ENCODE data around the gene THSD4.
A peak's percentile ranks its signal among the peaks of the same experiment; 100 is the strongest.
"Not testable (repeated sequence)": the region's sequence is repeated elsewhere in the genome, so short reads cannot be mapped to it uniquely, and the experiment has no call there.

THSD4 gene

DNA sequence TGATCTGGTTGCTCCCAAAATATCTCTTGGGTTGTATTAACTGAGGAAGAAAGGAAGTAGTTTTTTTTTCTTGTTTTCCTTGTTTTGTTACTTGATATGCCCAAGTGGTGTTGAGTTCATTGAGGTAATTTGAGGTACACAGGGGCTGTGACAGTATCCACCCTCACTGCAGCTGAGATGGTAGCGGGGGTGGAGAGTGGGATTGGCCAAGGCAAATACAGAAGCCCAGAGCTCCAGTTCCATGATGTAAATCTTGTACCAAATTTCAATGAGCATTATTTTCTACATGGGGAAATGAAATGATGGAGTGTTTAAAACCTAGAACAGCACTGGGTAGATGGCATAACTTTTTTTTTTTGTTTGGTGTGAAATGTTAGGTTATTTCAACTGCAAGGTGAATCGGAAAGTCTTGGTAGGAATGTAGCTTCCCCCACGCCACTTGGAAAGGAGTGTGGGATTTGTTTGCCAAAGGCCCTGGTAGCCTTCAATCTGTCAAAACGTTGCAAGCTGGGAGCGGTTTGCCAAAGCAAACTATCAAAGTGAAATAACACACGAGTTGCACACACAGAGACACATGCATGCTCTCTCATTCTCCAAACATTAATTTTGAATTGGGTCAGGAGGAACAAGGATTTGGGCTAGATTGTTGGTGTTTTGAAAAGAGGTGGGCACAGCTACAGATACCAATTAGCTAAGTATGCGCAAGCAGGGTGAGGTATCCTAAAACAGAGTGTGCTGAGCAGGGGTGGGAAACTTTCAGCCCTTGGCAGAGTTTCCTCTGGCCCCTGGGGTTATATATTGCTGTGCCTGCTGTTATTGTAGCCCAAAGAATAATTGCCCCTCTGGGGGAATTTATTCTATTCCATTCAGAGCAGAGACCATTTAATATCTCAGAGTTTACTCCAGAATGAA, 34.6 kb downstream of the THSD4 start:
- no peak for DNase-seq (ENCODE audit: low spot score)

DNA sequence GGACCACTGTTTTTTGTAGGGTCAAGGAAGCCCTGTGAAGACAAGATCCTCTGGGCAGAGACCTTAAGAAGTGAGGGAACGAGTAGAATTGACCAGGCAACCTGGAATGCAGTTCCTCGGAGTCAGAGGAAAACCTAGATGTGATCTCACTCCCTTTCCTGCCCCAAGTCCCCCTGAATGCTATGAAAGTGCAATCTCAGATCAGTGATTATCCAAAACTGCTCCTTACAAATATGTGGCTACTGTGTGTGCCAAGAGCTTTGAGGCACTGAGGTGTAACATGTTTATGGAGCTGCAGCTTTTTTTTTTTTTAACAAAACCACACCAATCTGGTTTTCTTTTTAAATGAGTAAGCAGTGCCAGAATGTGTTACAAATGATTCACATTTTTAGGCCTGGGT, 35.8 kb downstream of the THSD4 start:
- DNase-seq (ENCODE audit: low spot score): peak; percentile 99

DNA sequence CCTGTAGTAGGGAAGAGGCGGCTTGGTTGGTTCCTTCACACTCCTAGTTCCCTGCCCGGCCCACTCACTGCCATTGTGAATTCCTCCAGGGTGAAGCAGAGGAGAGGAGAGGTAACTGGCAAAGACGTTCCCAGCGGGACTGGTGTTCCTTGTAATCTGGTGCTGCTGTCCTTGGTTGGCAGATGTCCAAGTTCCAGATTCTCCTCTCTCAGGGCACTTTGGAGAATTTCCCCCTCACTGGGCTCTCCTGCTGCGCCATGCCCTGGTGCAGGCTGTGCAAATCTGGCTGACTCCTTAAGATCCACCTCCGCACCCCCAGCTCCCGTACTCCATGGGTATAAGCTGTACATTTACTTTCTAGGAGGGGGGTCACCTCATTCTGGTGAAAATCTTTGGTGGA, 37.3 kb downstream of the THSD4 start:
- DNase-seq (ENCODE audit: low spot score): peak; percentile 65

DNA sequence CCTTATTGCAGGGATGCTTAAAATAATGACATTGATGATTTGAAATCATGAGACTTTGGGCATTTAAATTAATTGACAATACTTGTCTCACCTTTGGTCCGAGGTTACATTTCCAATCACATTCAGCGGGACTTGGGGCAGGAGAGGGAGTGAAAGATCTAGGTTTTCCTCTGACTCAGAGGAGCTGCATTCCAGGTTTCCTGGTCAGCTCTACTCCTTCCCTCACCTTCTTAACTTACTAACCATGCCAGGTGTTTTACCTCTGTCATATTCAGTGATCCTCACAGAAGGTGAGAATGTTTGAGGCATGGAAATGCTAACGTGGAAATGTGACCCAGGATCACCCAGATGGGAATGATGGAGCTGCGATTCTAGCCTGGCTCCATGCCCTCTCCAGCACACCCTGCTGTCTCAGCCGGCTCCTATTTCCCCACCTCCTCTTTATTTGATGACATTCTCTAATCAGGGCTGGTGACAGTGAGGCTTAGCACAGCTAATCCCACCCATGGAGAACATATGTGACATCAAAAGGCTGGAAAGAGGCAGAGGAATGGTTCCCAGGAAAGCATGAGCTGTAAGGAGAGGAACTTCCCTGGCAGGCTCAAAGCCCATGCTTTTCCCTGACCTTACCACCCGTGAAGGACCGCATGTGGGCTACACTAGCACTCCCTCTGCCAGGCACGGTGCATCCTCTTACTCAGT, 38.7 kb downstream of the THSD4 start:
- peak; percentile 83 for DNase-seq (ENCODE audit: low spot score)

DNA sequence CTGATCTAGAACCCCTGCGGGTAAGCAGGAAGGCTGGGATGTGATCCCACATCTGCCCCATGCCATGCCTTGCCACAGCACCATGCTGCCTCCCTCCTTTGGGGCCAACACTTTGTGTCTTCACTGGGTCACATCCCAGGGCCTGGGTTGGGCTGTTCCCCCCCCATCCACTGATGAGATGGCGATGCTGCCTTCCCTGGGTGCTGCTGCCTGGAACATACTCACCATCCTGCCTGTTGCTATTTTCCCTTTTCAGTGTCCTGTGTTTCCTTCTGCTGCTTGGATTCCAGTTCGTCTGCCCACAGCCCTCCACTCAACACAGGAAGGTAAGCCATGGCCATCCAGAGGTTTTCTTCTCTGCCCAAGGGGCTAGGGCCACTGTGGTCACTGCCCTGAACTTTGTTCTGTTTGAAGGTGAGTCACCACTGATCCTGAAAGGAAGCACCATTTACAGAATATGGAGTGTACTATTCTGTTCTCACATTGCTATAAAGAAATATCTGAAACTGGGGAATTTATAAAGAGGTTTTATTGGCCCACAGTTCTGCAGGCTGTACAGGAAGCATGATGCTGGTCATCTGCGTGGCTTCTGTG, 39.4 kb downstream of the THSD4 start:
- no peak for DNase-seq (ENCODE audit: low spot score)

DNA sequence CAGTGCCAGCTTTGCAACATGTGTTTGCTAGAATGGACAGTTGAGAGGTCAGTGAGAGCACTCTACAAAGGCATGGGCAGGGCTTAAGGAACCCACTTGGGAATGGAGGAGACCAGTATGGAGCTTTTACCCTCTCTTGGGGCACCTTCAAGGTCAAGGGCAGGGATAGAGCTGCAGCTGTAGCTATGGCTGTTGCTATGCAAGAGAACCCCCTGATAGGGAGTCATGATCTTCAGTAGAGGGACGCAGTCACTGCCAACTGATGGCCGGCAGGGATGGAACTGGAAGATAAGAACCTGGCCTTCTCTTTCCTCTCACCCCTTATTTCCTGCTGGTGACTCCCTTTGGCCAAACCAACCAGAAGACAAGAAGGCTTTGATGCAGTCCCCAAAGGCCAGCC, 40.3 kb downstream of the THSD4 start:
- no peak for DNase-seq (ENCODE audit: low spot score)

DNA sequence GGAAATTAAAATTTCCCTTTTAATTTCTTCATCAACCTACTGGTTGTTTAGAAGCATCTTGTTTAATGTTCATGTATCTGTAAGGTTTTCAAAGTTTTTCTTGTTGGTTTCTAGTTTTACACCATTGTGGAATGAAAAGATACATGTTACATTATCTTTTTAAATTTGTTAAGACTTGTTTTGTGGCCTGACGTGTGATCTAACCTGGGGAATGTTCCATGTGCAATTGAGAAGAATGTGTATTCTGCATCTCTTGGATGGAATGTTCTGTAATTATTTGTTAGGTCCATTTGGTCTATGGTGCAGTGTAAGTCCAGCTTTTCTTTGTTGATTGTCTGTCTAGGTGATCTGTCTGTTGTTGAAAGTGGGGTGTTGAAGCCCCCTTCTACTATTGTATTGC, 45.7 kb downstream of the THSD4 start:
- no peak for DNase-seq (ENCODE audit: low spot score)

DNA sequence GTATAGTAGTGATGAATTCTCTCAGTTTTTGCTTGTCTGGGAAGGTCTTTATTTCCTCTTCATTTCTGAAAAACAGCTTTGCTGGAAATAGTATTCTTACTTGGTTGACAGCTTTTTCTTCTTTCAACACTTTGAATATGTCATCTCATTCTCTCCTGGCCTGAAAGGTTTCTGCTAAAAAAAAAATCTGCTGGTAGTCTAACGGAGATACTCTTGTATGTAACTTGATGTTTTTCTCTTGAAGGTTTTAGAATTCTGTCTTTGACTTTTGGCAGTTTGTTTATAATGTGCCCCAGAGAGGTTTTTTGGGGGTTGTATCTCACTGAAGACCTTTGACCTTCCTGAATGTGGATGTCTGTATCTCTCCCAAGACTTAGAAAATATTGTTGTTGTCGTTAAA, 47.0 kb downstream of the THSD4 start:
- DNase-seq (ENCODE audit: low spot score): no peak

DNA sequence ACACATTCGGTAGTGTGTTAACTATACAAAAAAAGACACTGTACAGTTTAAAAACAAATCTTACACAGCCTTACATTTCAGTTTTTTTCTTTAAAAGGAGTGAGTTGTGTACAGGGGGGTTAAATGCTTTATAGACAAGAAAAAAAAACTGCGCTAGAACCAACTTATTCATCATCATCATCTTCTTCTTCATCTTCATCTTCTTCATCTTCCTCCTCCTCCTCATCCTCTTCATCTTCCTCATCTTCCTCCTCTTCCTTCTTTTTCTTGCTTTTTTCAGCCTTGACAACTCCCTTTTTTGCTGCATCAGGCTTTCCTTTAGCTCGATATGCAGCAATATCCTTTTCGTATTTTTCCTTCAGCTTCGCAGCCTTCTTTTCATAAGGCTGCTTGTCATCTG, 49.3 kb downstream of the THSD4 start:
- DNase-seq (ENCODE audit: low spot score): not testable (repeated sequence)

DNA sequence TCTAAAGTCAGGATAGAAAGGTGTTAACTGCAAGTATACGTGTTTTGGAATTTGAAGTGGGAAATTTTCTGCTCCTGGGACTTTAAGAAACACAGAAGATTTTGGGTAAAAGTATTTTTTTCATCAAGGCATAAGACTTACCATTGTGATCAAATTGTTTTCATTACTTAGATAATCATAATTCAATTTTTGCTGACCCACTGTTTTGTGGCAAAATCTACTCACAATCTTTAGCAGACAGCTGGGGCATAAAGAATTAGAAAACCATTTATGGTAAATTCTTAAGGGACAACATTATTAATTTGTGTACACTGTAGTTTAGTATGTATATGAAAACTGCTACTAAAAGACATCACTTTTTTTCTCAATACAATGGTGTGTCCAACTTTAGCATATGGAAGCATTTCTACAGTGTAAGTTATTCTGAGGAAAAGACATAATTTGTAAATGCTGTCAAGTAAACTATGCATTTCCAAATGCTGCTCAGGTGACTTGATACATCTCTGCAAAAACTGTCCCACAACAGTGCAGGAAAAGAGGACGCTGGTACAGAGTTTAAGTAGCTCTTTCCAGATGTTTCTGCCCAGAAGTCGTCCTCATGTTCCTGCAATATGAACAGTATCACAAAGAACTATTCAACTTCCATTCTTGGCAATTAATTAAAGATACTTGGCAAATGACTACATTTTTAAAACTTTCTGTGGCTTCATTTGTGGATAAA, 52.3 kb downstream of the THSD4 start:
- no peak for DNase-seq (ENCODE audit: low spot score)

DNA sequence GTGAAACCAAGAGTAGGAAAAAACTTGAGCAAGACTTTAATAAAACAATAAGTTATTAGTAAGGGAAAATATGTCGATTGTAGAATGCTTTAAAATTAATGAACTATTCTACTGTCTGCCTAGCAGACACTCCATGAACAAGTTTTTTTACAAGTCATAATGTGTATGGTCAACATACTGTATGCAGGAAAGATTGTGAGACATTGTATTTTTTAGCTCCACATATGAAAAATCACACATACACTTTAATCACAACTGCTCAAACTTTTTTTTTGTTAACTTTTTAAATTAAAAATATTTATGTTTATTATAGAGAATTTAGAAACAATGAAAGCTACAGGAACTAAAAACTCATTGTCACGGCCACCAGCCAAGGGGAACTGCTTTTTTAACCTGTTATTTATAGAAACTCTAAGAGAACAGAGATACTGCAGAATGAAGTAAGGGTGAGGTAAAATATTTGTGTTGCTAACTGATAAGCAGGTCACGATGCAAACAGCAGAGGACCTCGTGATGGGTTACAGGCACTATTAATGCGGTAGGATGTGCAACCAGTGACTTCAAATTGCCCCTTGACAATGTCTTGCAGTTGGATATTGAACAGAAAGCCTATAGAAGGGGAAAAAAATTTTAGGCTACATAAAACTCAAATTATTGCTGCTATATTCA, 53.0 kb downstream of the THSD4 start:
- no peak for DNase-seq (ENCODE audit: low spot score)

DNA sequence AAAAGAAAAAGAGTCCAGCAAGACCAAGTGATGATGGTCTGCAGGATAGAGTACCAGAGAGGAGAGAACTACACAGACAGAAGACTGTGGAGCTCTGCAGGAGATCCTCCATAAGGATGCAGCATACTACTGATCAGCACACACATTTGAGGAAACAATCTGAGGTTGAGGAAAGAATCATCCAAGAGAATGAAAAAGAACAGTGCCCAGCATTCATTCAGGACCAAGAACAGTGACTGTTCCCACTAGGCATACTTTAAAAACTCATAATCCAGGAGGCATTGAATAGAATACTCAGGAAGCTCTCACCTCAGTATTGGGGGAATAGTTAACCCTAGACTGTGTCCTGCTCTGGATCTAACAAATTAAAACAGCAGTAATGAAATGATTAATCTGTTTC, 54.9 kb downstream of the THSD4 start:
- DNase-seq (ENCODE audit: low spot score): no peak

DNA sequence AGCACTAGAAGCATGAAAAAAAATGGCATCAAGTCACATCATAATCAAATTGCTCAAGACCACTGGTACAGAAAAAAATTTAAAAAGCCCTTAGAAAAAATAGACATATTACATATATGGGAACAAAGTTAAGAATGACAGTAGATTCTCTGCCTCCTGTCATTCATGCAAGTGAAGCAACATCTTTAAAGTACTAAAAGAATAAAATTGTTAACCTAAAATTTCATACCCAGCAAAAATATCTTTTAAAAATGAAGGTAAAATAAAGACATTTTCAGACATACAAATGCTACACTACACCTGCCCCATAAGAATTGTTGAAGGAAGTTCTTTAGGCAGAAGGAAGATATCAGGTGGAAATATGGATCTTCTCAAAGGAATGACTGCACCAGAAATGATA, 55.9 kb downstream of the THSD4 start:
- no peak for DNase-seq (ENCODE audit: low spot score)

DNA sequence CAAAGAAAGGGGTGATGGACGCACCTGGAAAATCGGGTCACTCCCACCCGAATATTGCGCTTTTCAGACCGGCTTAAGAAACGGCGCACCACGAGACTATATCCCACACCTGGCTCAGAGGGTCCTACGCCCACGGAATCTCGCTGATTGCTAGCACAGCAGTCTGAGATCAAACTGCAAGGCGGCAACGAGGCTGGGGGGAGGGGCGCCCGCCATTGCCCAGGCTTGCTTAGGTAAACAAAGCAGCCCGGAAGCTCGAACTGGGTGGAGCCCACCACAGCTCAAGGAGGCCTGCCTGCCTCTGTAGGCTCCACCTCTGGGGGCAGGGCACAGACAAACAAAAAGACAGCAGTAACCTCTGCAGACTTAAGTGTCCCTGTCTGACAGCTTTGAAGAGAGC, 59.1 kb downstream of the THSD4 start:
- DNase-seq (ENCODE audit: low spot score): not testable (repeated sequence)

DNA sequence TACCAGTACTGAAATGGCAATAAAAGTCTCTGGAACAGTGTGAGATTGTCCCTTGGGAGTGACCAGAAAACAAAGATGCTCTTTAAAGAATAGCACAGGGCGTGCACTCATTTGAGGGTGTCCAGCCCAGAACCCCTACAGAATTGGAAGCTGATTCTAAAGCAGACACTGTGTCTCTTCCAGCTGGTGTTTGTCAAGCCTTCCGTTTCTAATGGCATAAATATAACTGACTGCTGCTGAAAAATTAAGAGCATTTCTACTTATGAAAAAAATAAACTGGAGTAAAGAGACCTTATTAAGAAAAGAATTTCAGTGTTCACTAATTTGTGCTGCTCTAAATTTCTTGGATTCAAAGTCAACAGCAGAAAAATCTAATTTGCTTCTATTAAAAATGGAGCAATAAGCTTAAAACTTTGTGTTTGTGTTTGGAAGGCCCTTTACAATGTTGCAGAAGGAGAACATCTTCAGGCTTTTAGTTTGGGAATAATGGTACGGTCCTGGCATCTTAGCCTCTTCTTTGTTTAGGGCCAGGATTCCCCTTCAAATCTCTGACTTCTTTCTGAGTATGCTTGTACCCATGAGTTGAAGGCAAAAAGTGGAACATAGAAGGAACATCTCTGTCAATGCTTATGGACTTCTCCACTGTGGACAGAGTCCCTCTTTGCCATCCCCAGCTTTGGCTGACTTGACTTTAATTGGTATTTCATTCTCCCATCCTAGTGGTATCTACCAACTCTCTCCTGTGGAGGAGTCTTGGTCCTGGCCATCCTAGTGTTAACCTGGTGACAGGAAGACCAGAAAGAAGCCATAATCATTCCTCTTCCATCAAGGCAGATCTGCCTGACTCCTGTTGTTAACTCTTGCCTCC, 65.9 kb downstream of the THSD4 start:
- DNase-seq (ENCODE audit: low spot score): no peak

DNA sequence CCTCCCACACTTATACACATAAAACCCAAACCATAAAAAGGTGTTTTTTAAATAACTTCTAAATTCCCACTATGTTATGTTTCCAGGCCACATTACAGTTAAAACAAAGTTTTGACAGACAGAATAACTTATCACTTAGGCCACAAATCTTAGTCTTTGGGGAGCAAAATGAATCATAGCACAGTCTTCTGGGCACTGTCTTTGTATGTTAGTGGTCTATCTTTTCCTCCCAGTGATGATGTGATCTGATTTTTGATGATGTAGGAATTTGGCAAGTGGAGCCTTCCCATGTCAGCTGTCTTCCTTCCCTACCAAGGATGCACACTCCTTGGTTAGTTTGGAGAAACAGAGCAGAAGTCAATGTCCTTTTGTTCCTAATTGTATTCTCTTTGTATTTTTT, 67.3 kb downstream of the THSD4 start:
- DNase-seq (ENCODE audit: low spot score): no peak

DNA sequence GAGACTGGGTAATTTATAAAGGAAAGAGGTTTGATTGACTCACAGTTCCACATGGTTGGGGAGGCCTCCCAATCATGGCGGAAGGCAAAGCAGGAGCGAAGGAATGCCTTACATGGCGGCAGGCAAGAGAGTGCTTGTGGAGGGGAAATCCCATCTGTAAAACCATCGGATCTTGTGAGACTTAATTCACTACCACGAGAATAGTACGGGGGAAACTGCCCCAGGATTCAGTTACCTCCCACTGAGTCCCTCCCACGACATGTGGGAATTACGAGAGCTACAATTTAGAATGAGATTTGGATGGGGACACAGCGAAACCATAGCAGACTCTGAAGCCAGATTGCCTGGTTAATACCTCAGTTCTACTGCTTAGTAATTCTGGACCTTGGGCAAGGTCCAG, 67.8 kb downstream of the THSD4 start:
- no peak for DNase-seq (ENCODE audit: low spot score)

DNA sequence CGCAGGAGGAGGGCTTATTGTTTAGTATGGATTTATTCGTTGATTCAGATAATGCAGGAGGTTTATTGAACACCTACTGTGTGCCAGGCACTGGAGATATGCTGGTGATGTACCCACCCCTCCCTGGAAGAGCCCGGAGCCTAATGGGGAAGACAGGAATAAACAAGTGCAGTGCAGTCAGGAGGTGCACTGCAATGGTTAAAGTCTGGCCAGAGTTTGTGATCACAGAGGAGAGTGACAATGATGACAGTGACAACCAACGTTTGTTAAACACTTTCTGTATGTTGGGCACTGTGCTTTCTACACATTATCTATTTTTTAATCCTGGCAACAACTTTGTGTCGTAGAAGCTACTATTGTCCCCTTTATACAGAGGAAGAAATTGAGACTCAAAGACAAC, 70.4 kb downstream of the THSD4 start:
- DNase-seq (ENCODE audit: low spot score): no peak

DNA sequence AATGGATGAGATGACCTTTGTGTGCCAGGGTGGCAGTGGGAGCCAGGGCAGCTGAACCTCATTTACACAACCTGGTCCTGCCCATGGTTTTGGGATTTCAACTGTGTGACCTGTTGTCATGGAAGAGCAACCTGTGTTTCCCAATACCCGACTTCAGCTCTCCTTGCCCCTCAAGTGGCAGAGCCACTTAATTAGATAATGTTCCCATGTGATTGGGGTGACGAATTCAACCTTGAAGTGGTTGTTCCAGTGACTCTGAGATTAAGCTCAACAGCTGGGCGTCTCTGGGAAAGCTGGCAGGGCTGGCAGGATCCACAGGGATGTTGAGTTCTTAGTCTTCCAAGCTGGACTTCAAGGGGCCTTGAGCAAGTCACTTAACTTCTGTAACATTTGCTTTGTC, 71.0 kb downstream of the THSD4 start:
- no peak for DNase-seq (ENCODE audit: low spot score)

DNA sequence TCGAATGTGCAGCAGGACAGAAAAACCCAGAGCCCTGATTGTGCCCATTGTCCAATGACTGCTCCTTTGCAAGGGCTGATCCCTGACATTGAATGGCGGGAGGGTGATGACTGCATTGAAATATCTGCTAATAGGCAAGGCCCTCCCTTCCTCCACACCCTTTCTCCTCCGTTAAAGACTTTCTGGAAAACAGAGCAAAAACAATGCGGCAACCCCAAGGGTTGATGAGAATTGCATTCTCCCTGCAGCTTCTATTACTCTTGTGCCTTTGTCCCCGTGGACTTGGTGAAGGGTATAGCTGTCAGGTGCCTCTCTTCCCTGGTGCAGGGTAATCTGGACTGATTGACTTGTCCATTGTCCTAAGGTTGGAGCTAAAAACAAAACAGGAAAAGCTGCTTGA, 71.8 kb downstream of the THSD4 start:
- DNase-seq (ENCODE audit: low spot score): no peak

DNA sequence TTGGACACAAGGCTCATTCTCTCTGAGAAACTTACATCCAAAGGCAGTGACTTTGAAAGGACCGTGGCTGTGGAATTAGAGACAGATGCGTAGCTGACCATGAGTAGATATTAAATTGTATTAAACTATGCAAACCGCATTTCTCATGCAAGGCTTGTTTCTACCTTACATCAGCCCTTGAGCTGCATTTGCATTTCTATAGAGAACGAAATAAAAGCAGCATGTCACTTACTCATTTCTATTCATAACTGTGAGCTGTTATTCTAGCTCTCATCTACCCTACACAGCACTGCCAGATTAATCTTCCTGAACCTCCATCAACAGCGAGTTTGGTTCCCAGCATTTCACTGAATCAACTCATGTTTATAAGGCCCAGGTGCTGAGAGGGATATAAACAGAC, 72.3 kb downstream of the THSD4 start:
- no peak for DNase-seq (ENCODE audit: low spot score)
